ENCODE results near the gene TIE1. TPM values are rescaled to one million over a fixed set of nuclear protein-coding genes. Genes with fewer than 3 reads are reported as not detected.

TIE1 gene
- total and polyA plus RNA-seq, 2 of the 13 experiments (the other 11 are each of a cell fraction or from before 2014, with no cell fraction given): 0.58 to 0.84 TPM

DNA sequence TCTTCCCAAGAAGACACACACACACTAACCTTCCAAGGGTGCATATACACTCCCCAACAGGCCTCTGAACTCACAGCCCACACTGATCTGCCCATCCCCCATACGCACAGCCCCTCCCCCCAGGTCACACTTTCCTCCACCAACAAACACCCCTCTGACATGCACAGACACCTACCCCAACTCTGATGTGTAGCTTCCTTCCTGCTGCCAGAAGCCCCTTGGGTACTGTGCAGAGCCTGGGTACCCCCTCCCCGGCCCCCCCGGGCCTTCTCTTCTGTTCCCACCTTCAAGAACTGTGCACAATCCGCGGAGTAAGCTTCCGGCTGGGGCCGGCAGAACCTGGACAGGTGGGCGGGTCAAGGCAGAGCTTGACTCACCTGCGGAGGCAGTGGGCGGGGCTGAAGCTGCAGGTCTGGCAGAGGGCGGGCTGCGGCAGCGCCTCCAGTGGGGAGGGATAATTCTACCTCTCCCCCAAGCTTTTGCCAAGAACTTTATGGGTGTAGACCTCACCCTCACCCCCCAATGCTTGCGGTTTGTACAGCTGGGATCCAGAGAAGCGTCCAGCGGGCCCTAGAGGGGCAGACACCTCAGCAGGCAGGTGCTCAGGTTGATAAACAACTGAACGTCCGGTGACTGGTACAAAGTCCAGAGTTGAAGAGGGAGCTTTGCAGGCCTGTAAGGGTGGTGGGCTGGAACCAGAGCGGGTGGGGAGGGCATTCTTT lies 15.4 kb upstream of the TIE1 start, which contains the start of gene C1orf210 (continued):
- TF ChIP-seq, protein P1, sequence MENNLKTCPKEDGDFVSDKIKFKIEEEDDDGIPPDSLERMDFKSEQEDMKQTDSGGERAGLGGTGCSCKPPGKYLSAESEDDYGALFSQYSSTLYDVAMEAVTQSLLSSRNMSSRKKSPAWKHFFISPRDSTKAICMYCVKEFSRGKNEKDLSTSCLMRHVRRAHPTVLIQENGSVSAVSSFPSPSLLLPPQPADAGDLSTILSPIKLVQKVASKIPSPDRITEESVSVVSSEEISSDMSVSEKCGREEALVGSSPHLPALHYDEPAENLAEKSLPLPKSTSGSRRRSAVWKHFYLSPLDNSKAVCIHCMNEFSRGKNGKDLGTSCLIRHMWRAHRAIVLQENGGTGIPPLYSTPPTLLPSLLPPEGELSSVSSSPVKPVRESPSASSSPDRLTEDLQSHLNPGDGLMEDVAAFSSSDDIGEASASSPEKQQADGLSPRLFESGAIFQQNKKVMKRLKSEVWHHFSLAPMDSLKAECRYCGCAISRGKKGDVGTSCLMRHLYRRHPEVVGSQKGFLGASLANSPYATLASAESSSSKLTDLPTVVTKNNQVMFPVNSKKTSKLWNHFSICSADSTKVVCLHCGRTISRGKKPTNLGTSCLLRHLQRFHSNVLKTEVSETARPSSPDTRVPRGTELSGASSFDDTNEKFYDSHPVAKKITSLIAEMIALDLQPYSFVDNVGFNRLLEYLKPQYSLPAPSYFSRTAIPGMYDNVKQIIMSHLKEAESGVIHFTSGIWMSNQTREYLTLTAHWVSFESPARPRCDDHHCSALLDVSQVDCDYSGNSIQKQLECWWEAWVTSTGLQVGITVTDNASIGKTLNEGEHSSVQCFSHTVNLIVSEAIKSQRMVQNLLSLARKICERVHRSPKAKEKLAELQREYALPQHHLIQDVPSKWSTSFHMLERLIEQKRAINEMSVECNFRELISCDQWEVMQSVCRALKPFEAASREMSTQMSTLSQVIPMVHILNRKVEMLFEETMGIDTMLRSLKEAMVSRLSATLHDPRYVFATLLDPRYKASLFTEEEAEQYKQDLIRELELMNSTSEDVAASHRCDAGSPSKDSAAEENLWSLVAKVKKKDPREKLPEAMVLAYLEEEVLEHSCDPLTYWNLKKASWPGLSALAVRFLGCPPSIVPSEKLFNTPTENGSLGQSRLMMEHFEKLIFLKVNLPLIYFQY (CRISPR knock-in tag; IDR thresholded peaks at IDR 0.05; ENCODE audit: borderline replicate concordance): no peak
- TF ChIP-seq ZFP41 (CRISPR knock-in tag; IDR thresholded peaks at IDR 0.05; ENCODE audit: borderline replicate concordance): no peak
- no peak for TF ChIP-seq MLLT10 (CRISPR knock-in tag; IDR thresholded peaks at IDR 0.05)
- peak; percentile 86 for TF ChIP-seq PRPF4 (IDR thresholded peaks at IDR 0.05; ENCODE audit: low read depth, low read length, poor library complexity, severe bottlenecking)
- TF ChIP-seq ZNF205 (CRISPR knock-in tag; IDR thresholded peaks at IDR 0.05): no peak
- no peak for TF ChIP-seq NCOR1 (IDR thresholded peaks at IDR 0.05; ENCODE audit: borderline replicate concordance, low read length)
- TF ChIP-seq ZNF850 (CRISPR knock-in tag; conservative IDR thresholded peaks at IDR 0.05): peak; percentile 88; the same call in 1 of the 2 replicates
- TF ChIP-seq, protein P2, sequence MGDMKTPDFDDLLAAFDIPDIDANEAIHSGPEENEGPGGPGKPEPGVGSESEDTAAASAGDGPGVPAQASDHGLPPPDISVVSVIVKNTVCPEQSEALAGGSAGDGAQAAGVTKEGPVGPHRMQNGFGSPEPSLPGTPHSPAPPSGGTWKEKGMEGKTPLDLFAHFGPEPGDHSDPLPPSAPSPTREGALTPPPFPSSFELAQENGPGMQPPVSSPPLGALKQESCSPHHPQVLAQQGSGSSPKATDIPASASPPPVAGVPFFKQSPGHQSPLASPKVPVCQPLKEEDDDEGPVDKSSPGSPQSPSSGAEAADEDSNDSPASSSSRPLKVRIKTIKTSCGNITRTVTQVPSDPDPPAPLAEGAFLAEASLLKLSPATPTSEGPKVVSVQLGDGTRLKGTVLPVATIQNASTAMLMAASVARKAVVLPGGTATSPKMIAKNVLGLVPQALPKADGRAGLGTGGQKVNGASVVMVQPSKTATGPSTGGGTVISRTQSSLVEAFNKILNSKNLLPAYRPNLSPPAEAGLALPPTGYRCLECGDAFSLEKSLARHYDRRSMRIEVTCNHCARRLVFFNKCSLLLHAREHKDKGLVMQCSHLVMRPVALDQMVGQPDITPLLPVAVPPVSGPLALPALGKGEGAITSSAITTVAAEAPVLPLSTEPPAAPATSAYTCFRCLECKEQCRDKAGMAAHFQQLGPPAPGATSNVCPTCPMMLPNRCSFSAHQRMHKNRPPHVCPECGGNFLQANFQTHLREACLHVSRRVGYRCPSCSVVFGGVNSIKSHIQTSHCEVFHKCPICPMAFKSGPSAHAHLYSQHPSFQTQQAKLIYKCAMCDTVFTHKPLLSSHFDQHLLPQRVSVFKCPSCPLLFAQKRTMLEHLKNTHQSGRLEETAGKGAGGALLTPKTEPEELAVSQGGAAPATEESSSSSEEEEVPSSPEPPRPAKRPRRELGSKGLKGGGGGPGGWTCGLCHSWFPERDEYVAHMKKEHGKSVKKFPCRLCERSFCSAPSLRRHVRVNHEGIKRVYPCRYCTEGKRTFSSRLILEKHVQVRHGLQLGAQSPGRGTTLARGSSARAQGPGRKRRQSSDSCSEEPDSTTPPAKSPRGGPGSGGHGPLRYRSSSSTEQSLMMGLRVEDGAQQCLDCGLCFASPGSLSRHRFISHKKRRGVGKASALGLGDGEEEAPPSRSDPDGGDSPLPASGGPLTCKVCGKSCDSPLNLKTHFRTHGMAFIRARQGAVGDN (CRISPR knock-in tag; IDR thresholded peaks at IDR 0.05): peak; percentile 56
- TF ChIP-seq, protein P3, sequence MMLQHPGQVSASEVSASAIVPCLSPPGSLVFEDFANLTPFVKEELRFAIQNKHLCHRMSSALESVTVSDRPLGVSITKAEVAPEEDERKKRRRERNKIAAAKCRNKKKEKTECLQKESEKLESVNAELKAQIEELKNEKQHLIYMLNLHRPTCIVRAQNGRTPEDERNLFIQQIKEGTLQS (CRISPR knock-in tag; IDR thresholded peaks at IDR 0.05): no peak
- TF ChIP-seq, protein P4, sequence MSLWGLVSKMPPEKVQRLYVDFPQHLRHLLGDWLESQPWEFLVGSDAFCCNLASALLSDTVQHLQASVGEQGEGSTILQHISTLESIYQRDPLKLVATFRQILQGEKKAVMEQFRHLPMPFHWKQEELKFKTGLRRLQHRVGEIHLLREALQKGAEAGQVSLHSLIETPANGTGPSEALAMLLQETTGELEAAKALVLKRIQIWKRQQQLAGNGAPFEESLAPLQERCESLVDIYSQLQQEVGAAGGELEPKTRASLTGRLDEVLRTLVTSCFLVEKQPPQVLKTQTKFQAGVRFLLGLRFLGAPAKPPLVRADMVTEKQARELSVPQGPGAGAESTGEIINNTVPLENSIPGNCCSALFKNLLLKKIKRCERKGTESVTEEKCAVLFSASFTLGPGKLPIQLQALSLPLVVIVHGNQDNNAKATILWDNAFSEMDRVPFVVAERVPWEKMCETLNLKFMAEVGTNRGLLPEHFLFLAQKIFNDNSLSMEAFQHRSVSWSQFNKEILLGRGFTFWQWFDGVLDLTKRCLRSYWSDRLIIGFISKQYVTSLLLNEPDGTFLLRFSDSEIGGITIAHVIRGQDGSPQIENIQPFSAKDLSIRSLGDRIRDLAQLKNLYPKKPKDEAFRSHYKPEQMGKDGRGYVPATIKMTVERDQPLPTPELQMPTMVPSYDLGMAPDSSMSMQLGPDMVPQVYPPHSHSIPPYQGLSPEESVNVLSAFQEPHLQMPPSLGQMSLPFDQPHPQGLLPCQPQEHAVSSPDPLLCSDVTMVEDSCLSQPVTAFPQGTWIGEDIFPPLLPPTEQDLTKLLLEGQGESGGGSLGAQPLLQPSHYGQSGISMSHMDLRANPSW (CRISPR knock-in tag; IDR thresholded peaks at IDR 0.05; ENCODE audit: borderline replicate concordance): no peak
- TF ChIP-seq CCDC6 (CRISPR knock-in tag; IDR thresholded peaks at IDR 0.05): no peak
- no peak for TF ChIP-seq TBX3 (IDR thresholded peaks at IDR 0.05; ENCODE audit: borderline replicate concordance)
- TF ChIP-seq, protein P5, sequence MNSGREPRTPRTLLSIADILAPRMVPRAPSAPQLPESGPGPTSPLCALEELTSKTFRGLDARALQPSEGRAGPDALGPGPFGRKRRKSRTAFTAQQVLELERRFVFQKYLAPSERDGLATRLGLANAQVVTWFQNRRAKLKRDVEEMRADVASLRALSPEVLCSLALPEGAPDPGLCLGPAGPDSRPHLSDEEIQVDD (CRISPR knock-in tag; IDR thresholded peaks at IDR 0.05; ENCODE audit: borderline replicate concordance): no peak
- no peak for TF ChIP-seq ZNF20 (CRISPR knock-in tag; IDR thresholded peaks at IDR 0.05)
- no peak for TF ChIP-seq ZFY (CRISPR knock-in tag; IDR thresholded peaks at IDR 0.05)
- TF ChIP-seq NCOA2 (CRISPR knock-in tag; IDR thresholded peaks at IDR 0.05): no peak
- peak; percentile 49; the same call in 1 of the 2 replicates for TF ChIP-seq MTA1 (CRISPR knock-in tag; IDR thresholded peaks at IDR 0.05; ENCODE audit: borderline replicate concordance)
- TF ChIP-seq MXI1 (IDR thresholded peaks at IDR 0.05; ENCODE audit: borderline replicate concordance, low read depth, low read length): no peak

Data from HepG2 (cell line).